Panc1 (cell line): Measurements from ENCODE around the gene IBA57. TPM values are rescaled to one million over a fixed set of nuclear protein-coding genes. Genes with fewer than 3 reads are reported as not detected.
A peak's percentile ranks its signal among the peaks of the same experiment; 100 is the strongest.
"Not testable (repeated sequence)": the region's sequence is repeated elsewhere in the genome, so short reads cannot be mapped to it uniquely, and the experiment has no call there.

Experiments
- ATAC-seq: fragments of 200-7000 bp; cut with Tn5 transposase; 2 replicates; pipeline ENCODE4 v1.9.1; 2020; ENCODE audit warnings: mild to moderate bottlenecking, moderate library complexity
- BruUV-seq: library from RNA; stranded (reverse); fragments of 400-500 nt; replicated peaks from 2 replicates; lab custom pipeline; 2021; lab: Mats Ljungman, UMichigan
- CTCF ChIA-PET: fragments of 300-600 bp; sonication (Branson Sonifier 250); formaldehyde crosslinking; loops from one replicate; lab custom pipeline; 2022; ENCODE audit warnings: antibody characterized with exemption; lab: Charles Lee
- POLR2A ChIA-PET: fragments of 300-600 bp; sonication (Branson Sonifier 250); formaldehyde crosslinking; loops from one replicate; lab custom pipeline; 2022; ENCODE audit warnings: antibody characterized with exemption; lab: Charles Lee
- DNase-seq: peaks from one replicate; pipeline ENCODE4 v3.0.0-alpha.2; 2010; ENCODE audit warnings: low read depth, low spot score
- H3K27ac ChIP-seq: 2 replicates; pipeline ENCODE4 v1.5.1; 2011; ENCODE audit warnings: mild to moderate bottlenecking, low read length, inconsistent platforms
- H3K27me3 ChIP-seq: fragments of 200-500 bp; sonication (Bioruptor generic); 2 replicates; pipeline ENCODE4 v1.6.0; 2014; ENCODE audit warnings: low read length, inconsistent platforms; ENCODE audit not compliant: control insufficient read depth, insufficient read depth
- H3K36me3 ChIP-seq: fragments of 200-500 bp; sonication (Bioruptor generic); 2 replicates; pipeline ENCODE4 v1.5.1; 2014; ENCODE audit warnings: inconsistent platforms, mild to moderate bottlenecking, low read length, moderate library complexity; ENCODE audit not compliant: control insufficient read depth, insufficient read depth
- H3K4me1 ChIP-seq: 2 replicates; pipeline ENCODE4 v1.5.1; 2011; ENCODE audit warnings: inconsistent platforms, mild to moderate bottlenecking, low read length, moderate library complexity; ENCODE audit not compliant: control insufficient read depth, insufficient read depth
- H3K4me3 ChIP-seq, 2 experiments: 2 replicates each; pipeline ENCODE4 v1.5.1; 2011 to 2012; ENCODE audit warnings: low read depth in 2 of 2, low read length in 2 of 2, mild to moderate bottlenecking in 2 of 2, inconsistent platforms in 1 of 2, moderate library complexity in 1 of 2
- H3K9me3 ChIP-seq: fragments of 200-500 bp; sonication (Bioruptor generic); 2 replicates; pipeline ENCODE4 v1.5.1; 2014; ENCODE audit warnings: low read depth, mild to moderate bottlenecking, inconsistent platforms, low read length, moderate library complexity; ENCODE audit not compliant: control insufficient read depth, insufficient read depth
- POLR2AphosphoS5 ChIP-seq: IDR thresholded peaks from 2 replicates; pipeline ENCODE4 v1.6.1; 2012; ENCODE audit warnings: mild to moderate bottlenecking, low read depth, low read length, moderate library complexity
- SIN3A ChIP-seq: IDR thresholded peaks from 2 replicates; pipeline ENCODE4 v1.6.1; 2012; ENCODE audit warnings: low read depth, mild to moderate bottlenecking, low read length, moderate library complexity, borderline replicate concordance; ENCODE audit not compliant: insufficient read depth
- TCF7L2 ChIP-seq: IDR thresholded peaks from 2 replicates; pipeline ENCODE4 v1.6.1; 2011; ENCODE audit warnings: mild to moderate bottlenecking, low read depth, low read length, inconsistent platforms
- in situ Hi-C: cut with HindIII; loops from 2 replicates; pipeline ENCODE4 v1.10.0; 2016; ENCODE audit warnings: low sequenced_read_pairs, low pct_unique_long_range_greater_than_20kb
- intact Hi-C: fragments of 100-400 bp; cut with micrococcal nuclease; formaldehyde crosslinking; loops from one replicate; pipeline ENCODE4 v1.10.0; 2022; ENCODE audit not compliant: unreplicated experiment
- total RNA-seq: library from RNA; stranded (reverse); gene quantifications from one replicate; pipeline ENCODE4 v1.2.1, GENCODE V29; 2021; ENCODE audit not compliant: unreplicated experiment
- TF ChIP-seq, protein P1 (sequence below): fragments of 450-650 bp; IDR thresholded peaks from 2 replicates; pipeline ENCODE4 v1.5.1; 2017; ENCODE audit warnings: mild to moderate bottlenecking
- TF ChIP-seq, protein P2 (sequence below), 2 experiments: IDR thresholded peaks; 2 replicates each; pipeline ENCODE4 v1.6.1; 2011 to 2012; ENCODE audit warnings: low read depth in 2 of 2, control low read depth in 1 of 2, low read length in 1 of 2, mild to moderate bottlenecking in 1 of 2, moderate library complexity in 1 of 2; ENCODE audit not compliant: insufficient read depth in 1 of 2

Gene IBA57
- total RNA-seq, 1 experiment from 2014 or later, result 11.3 TPM

DNA sequence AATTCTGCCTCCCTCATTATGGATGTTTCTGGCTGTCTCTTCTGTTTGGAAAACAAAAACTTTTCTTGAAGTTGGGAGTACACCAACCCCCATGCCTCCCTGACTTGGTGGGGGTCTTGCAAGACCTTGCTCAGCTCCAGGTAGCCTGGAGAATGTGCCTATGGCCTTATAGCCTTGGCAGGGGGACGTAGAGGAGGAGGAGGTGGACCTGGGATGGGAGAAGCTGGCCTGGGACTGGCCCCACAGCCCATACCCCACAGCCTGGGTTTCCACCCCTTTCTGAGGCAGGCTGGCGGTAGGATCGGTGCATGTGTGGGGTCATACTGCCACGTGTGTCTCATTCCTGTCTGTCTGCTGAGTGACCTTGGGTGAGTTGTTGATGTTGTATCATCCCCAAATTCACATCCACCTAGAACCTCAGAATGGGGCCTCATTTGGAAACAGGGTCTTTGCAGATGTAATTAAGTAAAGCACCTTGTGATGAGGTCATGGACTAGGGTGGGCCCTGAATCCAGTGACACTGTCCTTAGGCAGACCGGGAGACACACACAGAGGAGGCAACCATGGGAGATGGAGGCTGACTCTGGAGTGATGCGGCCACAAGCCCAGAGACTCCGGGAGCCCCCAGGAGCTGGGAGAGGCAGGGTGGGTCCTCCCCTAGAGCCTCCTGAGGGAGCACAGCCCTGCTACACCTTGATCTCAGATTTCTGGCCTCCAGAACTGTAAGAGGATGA lies 60.7 kb downstream of the IBA57 start:
- no TSS peak for BruUV-seq
- Histone ChIP-seq H3K36me3 (no peaks in the 10 kb centered on the region), H3K9me3 (no peaks in the 10 kb centered on the region; the same call in 1 of the 2 replicates), H3K27ac (no peak overlapping the region), H3K4me3 (no peak overlapping the region), H3K4me1 (peaks cover 5% of the 10 kb centered on the region; the same call in 1 of the 2 replicates), H3K27me3 (no peaks in the 10 kb centered on the region)
- in situ Hi-C loops (no loop called here), intact Hi-C loops (no loop called here)
- ChIA-PET CTCF (no interaction called here), POLR2A (no interaction called here)
- TF ChIP-seq SIN3A (no peak), POLR2AphosphoS5 (no peak), TCF7L2 (no peak)
- TF ChIP-seq, protein P1, sequence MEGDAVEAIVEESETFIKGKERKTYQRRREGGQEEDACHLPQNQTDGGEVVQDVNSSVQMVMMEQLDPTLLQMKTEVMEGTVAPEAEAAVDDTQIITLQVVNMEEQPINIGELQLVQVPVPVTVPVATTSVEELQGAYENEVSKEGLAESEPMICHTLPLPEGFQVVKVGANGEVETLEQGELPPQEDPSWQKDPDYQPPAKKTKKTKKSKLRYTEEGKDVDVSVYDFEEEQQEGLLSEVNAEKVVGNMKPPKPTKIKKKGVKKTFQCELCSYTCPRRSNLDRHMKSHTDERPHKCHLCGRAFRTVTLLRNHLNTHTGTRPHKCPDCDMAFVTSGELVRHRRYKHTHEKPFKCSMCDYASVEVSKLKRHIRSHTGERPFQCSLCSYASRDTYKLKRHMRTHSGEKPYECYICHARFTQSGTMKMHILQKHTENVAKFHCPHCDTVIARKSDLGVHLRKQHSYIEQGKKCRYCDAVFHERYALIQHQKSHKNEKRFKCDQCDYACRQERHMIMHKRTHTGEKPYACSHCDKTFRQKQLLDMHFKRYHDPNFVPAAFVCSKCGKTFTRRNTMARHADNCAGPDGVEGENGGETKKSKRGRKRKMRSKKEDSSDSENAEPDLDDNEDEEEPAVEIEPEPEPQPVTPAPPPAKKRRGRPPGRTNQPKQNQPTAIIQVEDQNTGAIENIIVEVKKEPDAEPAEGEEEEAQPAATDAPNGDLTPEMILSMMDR, result no peak
- TF ChIP-seq, protein P2, sequence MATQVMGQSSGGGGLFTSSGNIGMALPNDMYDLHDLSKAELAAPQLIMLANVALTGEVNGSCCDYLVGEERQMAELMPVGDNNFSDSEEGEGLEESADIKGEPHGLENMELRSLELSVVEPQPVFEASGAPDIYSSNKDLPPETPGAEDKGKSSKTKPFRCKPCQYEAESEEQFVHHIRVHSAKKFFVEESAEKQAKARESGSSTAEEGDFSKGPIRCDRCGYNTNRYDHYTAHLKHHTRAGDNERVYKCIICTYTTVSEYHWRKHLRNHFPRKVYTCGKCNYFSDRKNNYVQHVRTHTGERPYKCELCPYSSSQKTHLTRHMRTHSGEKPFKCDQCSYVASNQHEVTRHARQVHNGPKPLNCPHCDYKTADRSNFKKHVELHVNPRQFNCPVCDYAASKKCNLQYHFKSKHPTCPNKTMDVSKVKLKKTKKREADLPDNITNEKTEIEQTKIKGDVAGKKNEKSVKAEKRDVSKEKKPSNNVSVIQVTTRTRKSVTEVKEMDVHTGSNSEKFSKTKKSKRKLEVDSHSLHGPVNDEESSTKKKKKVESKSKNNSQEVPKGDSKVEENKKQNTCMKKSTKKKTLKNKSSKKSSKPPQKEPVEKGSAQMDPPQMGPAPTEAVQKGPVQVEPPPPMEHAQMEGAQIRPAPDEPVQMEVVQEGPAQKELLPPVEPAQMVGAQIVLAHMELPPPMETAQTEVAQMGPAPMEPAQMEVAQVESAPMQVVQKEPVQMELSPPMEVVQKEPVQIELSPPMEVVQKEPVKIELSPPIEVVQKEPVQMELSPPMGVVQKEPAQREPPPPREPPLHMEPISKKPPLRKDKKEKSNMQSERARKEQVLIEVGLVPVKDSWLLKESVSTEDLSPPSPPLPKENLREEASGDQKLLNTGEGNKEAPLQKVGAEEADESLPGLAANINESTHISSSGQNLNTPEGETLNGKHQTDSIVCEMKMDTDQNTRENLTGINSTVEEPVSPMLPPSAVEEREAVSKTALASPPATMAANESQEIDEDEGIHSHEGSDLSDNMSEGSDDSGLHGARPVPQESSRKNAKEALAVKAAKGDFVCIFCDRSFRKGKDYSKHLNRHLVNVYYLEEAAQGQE (IDR thresholded peaks at IDR 0.05; ENCODE audit: insufficient read depth in 1 of 2, low read depth in 2 of 2, low read length in 1 of 2), result no peak
- no peak for ATAC-seq
- DNase-seq, result no peak

DNA sequence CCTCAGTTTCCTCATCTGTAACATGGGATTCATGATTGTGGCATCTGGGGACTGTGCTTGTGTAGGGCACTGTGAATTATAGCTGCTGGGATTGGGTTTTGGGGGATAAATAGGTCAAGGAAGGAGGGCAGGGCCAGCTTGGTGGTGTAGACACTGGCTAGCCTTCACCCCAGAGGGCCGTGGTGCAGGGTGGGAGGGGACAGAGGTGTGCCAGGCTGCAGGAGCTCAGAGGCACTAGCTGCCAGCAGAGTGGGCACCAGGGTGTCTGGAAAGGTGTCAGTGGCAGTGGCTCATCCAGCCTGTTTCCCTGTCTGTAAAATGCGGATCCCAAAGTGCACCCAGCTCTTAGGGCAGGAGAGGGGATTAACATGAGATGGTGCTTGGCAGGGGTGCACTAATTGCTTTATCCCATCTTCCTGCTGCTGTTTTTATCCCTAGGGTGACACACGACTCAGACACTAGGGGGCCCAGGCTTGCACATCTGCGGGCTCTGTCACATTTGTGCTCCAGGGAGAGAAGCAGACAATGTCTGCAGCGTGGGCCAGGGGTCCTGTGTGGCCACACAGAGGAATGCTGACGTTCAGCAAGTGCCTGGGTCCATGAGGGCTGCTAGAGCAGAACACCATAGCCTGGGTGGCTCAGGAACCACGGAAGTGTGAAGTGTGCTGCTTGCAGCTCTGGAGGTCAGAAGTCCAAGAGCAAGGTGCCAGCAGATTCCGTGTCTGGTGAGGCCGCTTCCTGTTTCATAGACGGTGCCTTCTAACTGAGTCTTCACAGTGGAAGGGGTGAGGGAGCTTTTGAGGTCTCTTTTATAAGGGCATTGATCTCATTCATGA lies 61.6 kb downstream of the IBA57 start:
- no TSS peak for BruUV-seq
- TF ChIP-seq, protein P1, result peak; percentile 19; the same call in 1 of the 2 replicates
- no peak for TF ChIP-seq SIN3A
- no peak for TF ChIP-seq TCF7L2
- DNase-seq, result no peak
- H3K9me3 ChIP-seq, result no peaks in the 10 kb centered on the region; the same call in 1 of the 2 replicates
- no peak overlapping the region for H3K4me3 ChIP-seq
- no peaks in the 10 kb centered on the region for H3K36me3 ChIP-seq
- ATAC-seq, result peak; percentile 84
- peaks cover 5% of the 10 kb centered on the region; the same call in 1 of the 2 replicates for H3K4me1 ChIP-seq
- ChIA-PET POLR2A (no interaction called here), CTCF (no interaction called here)
- H3K27ac ChIP-seq, result no peak overlapping the region
- in situ Hi-C loops, result no loop called here
- intact Hi-C loops, result no loop called here
- H3K27me3 ChIP-seq, result no peaks in the 10 kb centered on the region

DNA sequence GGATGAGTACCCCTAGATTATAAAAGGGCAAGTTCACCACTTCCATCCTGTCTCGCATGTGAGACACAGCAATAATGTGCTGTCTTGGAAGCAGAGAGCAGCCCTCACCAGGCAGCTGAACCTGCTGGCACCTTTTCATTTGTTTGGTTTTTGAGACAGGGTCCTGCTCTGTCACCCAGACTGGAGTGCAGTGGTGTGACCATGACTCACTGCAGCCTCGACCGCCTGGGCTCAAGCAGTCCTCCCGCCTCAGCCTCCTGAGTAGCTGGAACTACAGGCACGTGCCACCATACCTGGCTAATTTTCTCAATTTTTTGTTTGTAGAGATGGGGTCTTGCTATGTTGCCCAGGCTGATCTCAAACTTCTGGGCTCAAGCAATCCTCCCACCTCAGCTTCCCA lies 62.5 kb downstream of the IBA57 start:
- H3K27me3 ChIP-seq, DNase-seq, H3K4me1 ChIP-seq, H3K4me3 ChIP-seq, intact Hi-C loops, BruUV-seq, ATAC-seq, in situ Hi-C loops, H3K36me3 ChIP-seq, H3K9me3 ChIP-seq, CTCF ChIA-PET, POLR2A ChIA-PET, H3K27ac ChIP-seq: not testable (repeated sequence)
